HG03469 (cell line): Measurements from ENCODE around the gene GUCA1C.

Source experiments
- ATAC-seq: cut with Tn5 transposase; IDR thresholded peaks from one replicate; pipeline ENCODE4 v1.9.1; 2021; ENCODE audit warnings: mild to moderate bottlenecking, moderate library complexity, moderate number of reproducible peaks; ENCODE audit not compliant: unreplicated experiment

The GUCA1C gene

GRCh38 chr3:108914774-108915641 lies 38.7 kb downstream of the GUCA1C start:
- ATAC-seq: peak; percentile 96

GRCh38 chr3:108909799-108910198 lies 43.9 kb downstream of the GUCA1C start:
- no peak for ATAC-seq

- ATAC-seq: no peak
Observed at GRCh38 chr3:108907194-108907593, 46.5 kb downstream of the GUCA1C start.

GRCh38 chr3:108899530-108899929 lies 54.1 kb downstream of the GUCA1C start:
- ATAC-seq: no peak

GRCh38 chr3:108897883-108898282 lies 55.8 kb downstream of the GUCA1C start:
- no peak for ATAC-seq

GRCh38 chr3:108894981-108895380 lies 58.7 kb downstream of the GUCA1C start:
- ATAC-seq: no peak

GRCh38 chr3:108891833-108892232 lies 61.8 kb downstream of the GUCA1C start:
- ATAC-seq: no peak

GRCh38 chr3:108887777-108888176 lies 65.9 kb downstream of the GUCA1C start:
- no peak for ATAC-seq

- ATAC-seq: no peak
Observed at GRCh38 chr3:108887121-108887520, 66.6 kb downstream of the GUCA1C start.

GRCh38 chr3:108883373-108883772 lies 70.3 kb downstream of the GUCA1C start:
- no peak for ATAC-seq

- no peak for ATAC-seq
Observed at GRCh38 chr3:108882762-108883161, 70.9 kb downstream of the GUCA1C start.

- ATAC-seq: no peak
Observed at GRCh38 chr3:108879915-108880314, 73.8 kb downstream of the GUCA1C start.

- ATAC-seq: no peak
Observed at GRCh38 chr3:108877901-108878300, 75.8 kb downstream of the GUCA1C start.

- ATAC-seq: no peak
Observed at GRCh38 chr3:108863799-108864135, 89.9 kb downstream of the GUCA1C start.

GRCh38 chr3:108862865-108863798 lies 90.5 kb downstream of the GUCA1C start:
- peak; percentile 87 for ATAC-seq

GRCh38 chr3:108861401-108861800 lies 92.3 kb downstream of the GUCA1C start:
- no peak for ATAC-seq
